Measurements from ENCODE around the gene TBC1D22A. TPM values are rescaled to one million over a fixed set of nuclear protein-coding genes. Genes with fewer than 3 reads are reported as not detected.

Gene TBC1D22A
- total RNA-seq, 2 donors from 2014 or later: 52.4 to 108 TPM

GRCh38 chr22:46826438-46827135 is 64.1 kb downstream of the TBC1D22A start:
- ATAC-seq (replicated peaks): no peak
- H3K27ac Mint-ChIP-seq: no peak overlapping the region

GRCh38 chr22:46827136-46827780 is 64.8 kb downstream of the TBC1D22A start:
- H3K27ac Mint-ChIP-seq: no peak overlapping the region
- H3K36me3 Mint-ChIP-seq (ENCODE audit: low read depth): peaks cover 98% of the 10 kb centered on the region
- H3K4me3 Mint-ChIP-seq: no peak overlapping the region
- ATAC-seq (replicated peaks): no peak
- no peaks in the 10 kb centered on the region for H3K9me3 Mint-ChIP-seq
- no peaks in the 10 kb centered on the region for H3K27me3 Mint-ChIP-seq
- peaks cover 35% of the 10 kb centered on the region for H3K4me1 Mint-ChIP-seq

More at GRCh38 chr22:46826438-46827135, 64.1 kb downstream of the TBC1D22A start:
- no peak overlapping the region for H3K4me3 Mint-ChIP-seq
- H3K27me3 Mint-ChIP-seq: no peaks in the 10 kb centered on the region
- peaks cover 41% of the 10 kb centered on the region for H3K4me1 Mint-ChIP-seq
- no peaks in the 10 kb centered on the region for H3K9me3 Mint-ChIP-seq
- peaks cover 98% of the 10 kb centered on the region for H3K36me3 Mint-ChIP-seq (ENCODE audit: low read depth)

DNA sequence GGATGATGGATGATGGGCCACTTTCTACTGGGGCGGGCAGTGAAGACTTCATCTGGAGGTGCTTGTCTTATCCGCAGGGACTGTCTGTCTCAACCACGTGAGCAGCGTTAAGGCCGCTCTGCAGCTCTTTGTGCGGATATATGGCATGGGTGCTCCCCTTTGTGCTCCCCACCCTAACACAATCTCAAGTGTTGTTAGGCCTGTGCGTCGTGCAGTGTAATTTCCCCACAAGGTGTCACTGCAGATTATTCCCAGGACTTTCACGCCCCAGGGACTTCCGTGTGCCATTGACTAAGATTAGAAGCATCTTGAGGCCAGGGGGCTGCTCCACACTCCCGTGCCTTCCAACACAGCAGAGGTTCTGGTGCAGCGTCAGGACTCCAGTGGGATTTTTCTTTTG is 65.3 kb downstream of the TBC1D22A start:
- Mint-ChIP-seq H3K4me3 (no peak overlapping the region), H3K36me3 (ENCODE audit: low read depth) (peaks cover 96% of the 10 kb centered on the region), H3K9me3 (no peaks in the 10 kb centered on the region), H3K4me1 (peaks cover 31% of the 10 kb centered on the region), H3K27me3 (no peaks in the 10 kb centered on the region), H3K27ac (no peak overlapping the region)
- no peak for ATAC-seq (replicated peaks)

- Mint-ChIP-seq H3K4me1 (peaks cover 31% of the 10 kb centered on the region), H3K36me3 (ENCODE audit: low read depth) (peaks cover 96% of the 10 kb centered on the region)
Measured at GRCh38 chr22:46828323-46828900, 66.0 kb downstream of the TBC1D22A start.

GRCh38 chr22:46829117-46829891 is 66.9 kb downstream of the TBC1D22A start:
- Mint-ChIP-seq H3K4me3 (no peak overlapping the region), H3K4me1 (peaks cover 28% of the 10 kb centered on the region), H3K9me3 (peaks cover 4% of the 10 kb centered on the region), H3K36me3 (ENCODE audit: low read depth) (peaks cover 96% of the 10 kb centered on the region), H3K27me3 (no peaks in the 10 kb centered on the region), H3K27ac (no peak overlapping the region)
- ATAC-seq (replicated peaks): no peak

More at GRCh38 chr22:46828323-46828900, 66.0 kb downstream of the TBC1D22A start:
- no peak overlapping the region for H3K4me3 Mint-ChIP-seq
- peaks cover 3% of the 10 kb centered on the region for H3K9me3 Mint-ChIP-seq
- no peak overlapping the region for H3K27ac Mint-ChIP-seq
- ATAC-seq (replicated peaks): no peak
- H3K27me3 Mint-ChIP-seq: no peaks in the 10 kb centered on the region

DNA sequence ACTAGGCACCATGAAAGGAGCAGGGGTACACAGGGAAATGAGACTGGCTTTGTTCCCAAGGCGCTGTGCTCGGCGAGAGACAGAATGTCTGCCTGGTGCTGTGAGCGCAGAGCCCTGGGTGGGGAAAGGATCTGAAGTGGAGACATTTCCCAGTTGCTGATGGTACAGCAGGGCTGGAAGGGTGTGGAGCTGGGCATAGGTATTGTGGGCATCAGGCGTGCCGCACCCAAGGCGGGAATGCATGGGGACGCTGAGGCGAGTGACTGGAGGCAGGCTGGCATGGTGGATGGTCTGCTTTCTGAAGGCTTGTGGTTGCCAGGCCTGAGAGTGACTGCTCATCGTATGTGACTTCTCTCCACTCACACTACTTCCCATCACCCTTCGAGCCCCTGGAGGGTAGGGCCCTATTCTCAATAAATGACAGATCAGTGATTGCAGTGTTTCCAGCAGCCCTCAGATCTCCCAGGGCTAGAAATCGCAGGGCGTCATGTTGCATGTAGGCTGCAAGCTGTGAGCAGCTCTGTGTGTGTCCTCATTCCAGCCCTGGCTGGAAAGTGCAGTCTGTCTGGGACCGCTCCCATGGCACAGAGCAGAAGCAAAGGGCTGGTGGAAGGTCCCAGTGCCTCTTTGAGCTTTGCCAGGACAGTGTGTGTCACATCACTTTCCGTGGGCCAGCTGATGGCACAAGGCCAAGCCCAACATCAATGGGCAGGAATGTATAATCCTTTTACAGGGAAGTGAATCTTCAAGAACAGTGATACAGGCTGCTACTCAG is 67.7 kb downstream of the TBC1D22A start:
- Mint-ChIP-seq H3K27me3 (no peaks in the 10 kb centered on the region), H3K4me3 (no peak overlapping the region), H3K9me3 (peaks cover 8% of the 10 kb centered on the region), H3K27ac (no peak overlapping the region), H3K4me1 (peaks cover 27% of the 10 kb centered on the region), H3K36me3 (ENCODE audit: low read depth) (peaks cover 96% of the 10 kb centered on the region)
- no peak for ATAC-seq (replicated peaks)

- no peak overlapping the region for H3K4me3 Mint-ChIP-seq
- no peak for ATAC-seq (replicated peaks)
- H3K4me1 Mint-ChIP-seq: peaks cover 32% of the 10 kb centered on the region
- no peaks in the 10 kb centered on the region for H3K27me3 Mint-ChIP-seq
- H3K36me3 Mint-ChIP-seq (ENCODE audit: low read depth): peaks cover 98% of the 10 kb centered on the region
- no peak overlapping the region for H3K27ac Mint-ChIP-seq
- peaks cover 8% of the 10 kb centered on the region for H3K9me3 Mint-ChIP-seq
Measured at GRCh38 chr22:46830841-46831240, 68.4 kb downstream of the TBC1D22A start.

DNA sequence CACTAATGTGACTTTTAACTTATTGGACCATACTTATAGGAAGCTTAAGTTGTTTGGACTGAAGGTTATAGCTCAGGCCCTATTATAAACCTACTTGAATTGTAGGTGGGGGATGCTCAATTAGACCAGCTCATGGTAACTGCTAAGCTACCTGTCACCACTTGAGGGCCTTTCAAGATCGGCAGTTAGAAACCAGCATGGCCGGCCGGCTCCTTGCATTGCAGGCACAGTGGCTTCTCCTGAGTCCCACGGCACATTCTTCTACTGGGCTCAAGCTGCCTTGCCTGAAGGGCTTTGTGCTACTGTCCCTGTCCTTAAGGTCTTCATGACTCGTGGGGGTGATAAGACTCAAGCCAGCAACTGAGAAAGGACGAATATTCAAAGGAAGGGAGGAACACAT is 70.8 kb downstream of the TBC1D22A start:
- H3K4me3 Mint-ChIP-seq: no peak overlapping the region
- H3K36me3 Mint-ChIP-seq (ENCODE audit: low read depth): peaks cover 93% of the 10 kb centered on the region

DNA sequence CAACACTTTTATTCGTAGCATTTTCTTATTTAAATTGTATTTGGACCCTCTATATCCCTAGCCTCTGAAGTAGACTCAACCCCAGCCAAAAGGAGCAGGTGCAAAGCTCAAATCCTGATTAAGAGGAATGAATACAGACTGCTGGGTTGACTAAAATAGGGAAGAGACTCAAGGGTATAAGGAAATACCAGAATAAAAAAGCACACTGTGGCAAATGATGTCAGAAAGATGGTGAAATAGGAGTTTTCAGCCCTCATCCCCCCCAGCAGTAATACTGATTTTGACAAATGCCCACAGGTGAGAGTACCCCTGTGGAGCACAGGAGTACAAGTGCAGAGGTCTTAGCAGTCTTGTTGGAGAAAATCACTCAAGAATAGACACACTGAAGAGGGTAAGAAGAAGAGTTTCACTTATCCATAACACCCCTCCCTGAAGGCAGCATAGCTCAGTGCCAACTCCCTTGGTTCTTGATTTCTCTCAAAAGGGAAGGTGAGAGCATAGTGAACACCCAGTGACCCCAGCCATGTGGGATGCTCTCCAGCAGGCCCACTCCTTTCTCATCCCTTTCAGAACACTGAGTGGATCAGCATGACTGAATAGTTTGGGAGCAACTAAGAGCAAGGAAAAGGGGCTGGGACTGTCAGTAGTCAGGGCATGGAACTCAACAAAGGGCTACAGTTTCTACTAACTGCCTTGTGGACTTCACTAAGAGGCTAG is 71.7 kb downstream of the TBC1D22A start:
- H3K27me3 Mint-ChIP-seq: no peaks in the 10 kb centered on the region
- no peak overlapping the region for H3K4me3 Mint-ChIP-seq
- peaks cover 13% of the 10 kb centered on the region for H3K9me3 Mint-ChIP-seq
- H3K36me3 Mint-ChIP-seq (ENCODE audit: low read depth): peaks cover 93% of the 10 kb centered on the region
- H3K27ac Mint-ChIP-seq: peak overlapping the region; percentile 39
- no peak for ATAC-seq (replicated peaks)
- peaks cover 39% of the 10 kb centered on the region for H3K4me1 Mint-ChIP-seq

More for the DNA sequence above, 70.8 kb downstream of the TBC1D22A start:
- Mint-ChIP-seq H3K27ac (no peak overlapping the region), H3K27me3 (no peaks in the 10 kb centered on the region), H3K4me1 (peaks cover 37% of the 10 kb centered on the region), H3K9me3 (peaks cover 13% of the 10 kb centered on the region)
- ATAC-seq (replicated peaks): no peak

GRCh38 chr22:46835288-46835687 is 72.8 kb downstream of the TBC1D22A start:
- ATAC-seq (replicated peaks): no peak
- Mint-ChIP-seq H3K4me1 (peaks cover 38% of the 10 kb centered on the region), H3K9me3 (peaks cover 13% of the 10 kb centered on the region), H3K4me3 (no peak overlapping the region), H3K27ac (peak overlapping the region; percentile 39), H3K27me3 (no peaks in the 10 kb centered on the region), H3K36me3 (ENCODE audit: low read depth) (peaks cover 91% of the 10 kb centered on the region)

- no peak for ATAC-seq (replicated peaks)
- no peak overlapping the region for H3K27ac Mint-ChIP-seq
- H3K36me3 Mint-ChIP-seq (ENCODE audit: low read depth): peaks cover 91% of the 10 kb centered on the region
- peaks cover 35% of the 10 kb centered on the region for H3K4me1 Mint-ChIP-seq
- no peak overlapping the region for H3K4me3 Mint-ChIP-seq
- peaks cover 13% of the 10 kb centered on the region for H3K9me3 Mint-ChIP-seq
- no peaks in the 10 kb centered on the region for H3K27me3 Mint-ChIP-seq
Measured at GRCh38 chr22:46835693-46836092, 73.2 kb downstream of the TBC1D22A start.

GRCh38 chr22:46841522-46841921 is 79.1 kb downstream of the TBC1D22A start:
- H3K9me3 Mint-ChIP-seq: peaks cover under 1% of the 10 kb centered on the region
- H3K4me1 Mint-ChIP-seq: peaks cover 41% of the 10 kb centered on the region
- peaks cover 74% of the 10 kb centered on the region for H3K36me3 Mint-ChIP-seq (ENCODE audit: low read depth)
- H3K27me3 Mint-ChIP-seq: no peaks in the 10 kb centered on the region
- peak overlapping the region; percentile 20 for H3K27ac Mint-ChIP-seq
- ATAC-seq (replicated peaks): no peak
- H3K4me3 Mint-ChIP-seq: no peak overlapping the region

- no peak overlapping the region for H3K4me3 Mint-ChIP-seq
- no peak for ATAC-seq (replicated peaks)
- H3K9me3 Mint-ChIP-seq: no peaks in the 10 kb centered on the region
- peak overlapping the region; percentile 68 for H3K27ac Mint-ChIP-seq
- peaks cover 44% of the 10 kb centered on the region for H3K4me1 Mint-ChIP-seq
- H3K36me3 Mint-ChIP-seq (ENCODE audit: low read depth): peaks cover 74% of the 10 kb centered on the region
- H3K27me3 Mint-ChIP-seq: no peaks in the 10 kb centered on the region
Measured at GRCh38 chr22:46842606-46843005, 80.2 kb downstream of the TBC1D22A start.
